Stimulated activated naive CD4-positive, alpha-beta T cell treated with Interleukin-2 at 50 U/mL for 16 hours (primary cell): ENCODE measurements around the gene FAM227B.
"Not testable (repeated sequence)": the region's sequence is repeated elsewhere in the genome, so short reads cannot be mapped to it uniquely, and the experiment has no call there.

Source experiments
- DNase-seq: peaks from one replicate; lab custom pipeline; 2025; lab: John Stamatoyannopoulos, UW

Gene FAM227B

GRCh38 chr15:49492830-49493229 lies 127.8 kb downstream of the FAM227B start:
- no peak for DNase-seq

DNA sequence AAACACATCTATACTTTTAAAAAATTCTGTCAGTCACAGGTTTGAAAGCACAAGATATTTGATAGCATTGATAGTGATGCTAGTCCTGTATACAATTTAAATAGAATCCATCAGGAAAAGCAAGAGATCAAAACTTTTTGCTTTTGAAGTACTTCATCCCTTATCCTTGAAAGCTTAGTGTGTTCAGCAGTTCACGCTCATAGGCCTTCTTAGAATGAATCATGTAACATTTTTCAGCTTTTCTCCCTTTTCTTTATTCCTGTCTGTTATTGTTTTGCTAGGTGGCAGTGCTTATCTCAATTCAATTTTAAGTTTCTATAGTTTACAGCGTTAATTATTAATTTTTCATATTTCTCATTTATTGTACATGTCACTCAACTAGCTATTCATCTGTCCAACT lies 128.5 kb downstream of the FAM227B start:
- DNase-seq = no peak

GRCh38 chr15:49490966-49491365 lies 129.7 kb downstream of the FAM227B start:
- no peak for DNase-seq

DNA sequence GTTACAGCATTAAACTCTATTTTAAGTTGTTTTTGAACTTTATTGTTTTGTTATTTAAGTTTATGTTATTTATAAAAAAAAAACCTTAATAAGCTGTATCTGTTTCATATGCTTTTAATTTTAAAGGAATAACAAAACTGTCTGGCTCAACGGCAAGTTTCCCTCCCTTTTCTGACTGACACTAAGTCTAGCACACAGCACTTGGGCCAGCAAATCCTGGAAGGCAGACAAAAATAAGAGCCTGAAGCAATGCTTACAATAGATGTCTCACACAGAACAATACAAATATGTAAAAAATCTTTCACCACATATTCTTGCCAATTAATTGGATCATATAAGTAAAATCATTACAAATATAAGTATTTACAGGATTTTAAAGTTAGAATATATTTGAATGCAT lies 135.2 kb downstream of the FAM227B start:
- DNase-seq = not testable (repeated sequence)

- DNase-seq = not testable (repeated sequence)
These were observed 141.6 kb downstream of the FAM227B start for GRCh38 chr15:49478982-49479381.

DNA sequence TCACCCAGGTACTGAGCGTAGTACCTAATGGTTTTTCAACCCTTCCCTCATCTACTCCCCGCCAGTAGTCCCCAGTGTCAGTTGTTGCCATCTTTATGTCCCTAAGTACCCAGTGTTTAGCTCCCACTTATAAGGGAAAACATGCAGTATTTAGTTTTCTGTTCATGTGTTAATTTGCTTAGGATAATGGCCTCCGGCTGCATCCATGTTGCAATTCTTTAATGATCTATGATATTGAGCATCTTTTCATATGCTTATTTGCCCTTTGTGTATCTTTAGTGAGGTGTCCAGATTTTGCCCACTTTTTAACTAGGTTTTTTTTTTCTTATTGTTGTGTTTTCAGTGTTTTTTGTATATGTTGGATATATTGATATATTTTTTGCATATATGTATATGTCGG lies 142.6 kb downstream of the FAM227B start:
- DNase-seq = not testable (repeated sequence)

DNA sequence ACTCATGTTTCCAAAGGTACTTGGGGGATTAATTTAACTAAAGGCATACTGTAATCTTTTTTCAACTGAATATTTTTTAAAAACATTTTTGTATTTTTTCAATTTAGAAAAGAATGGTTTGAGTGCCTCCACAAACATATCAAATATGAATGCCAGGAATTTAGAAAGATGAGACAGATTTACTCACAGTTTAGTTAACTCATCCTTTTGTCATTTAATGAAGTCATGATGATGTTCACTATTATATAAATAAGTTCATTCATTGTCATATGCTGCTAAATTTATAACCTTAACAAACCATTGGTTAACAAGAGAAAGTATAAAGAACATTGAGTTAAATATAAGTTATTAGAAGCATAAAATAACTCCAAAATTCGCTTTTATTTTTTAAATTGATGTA lies 147.6 kb downstream of the FAM227B start:
- DNase-seq = no peak

- DNase-seq = no peak
These were observed 148.3 kb downstream of the FAM227B start for GRCh38 chr15:49472338-49472737.

DNA sequence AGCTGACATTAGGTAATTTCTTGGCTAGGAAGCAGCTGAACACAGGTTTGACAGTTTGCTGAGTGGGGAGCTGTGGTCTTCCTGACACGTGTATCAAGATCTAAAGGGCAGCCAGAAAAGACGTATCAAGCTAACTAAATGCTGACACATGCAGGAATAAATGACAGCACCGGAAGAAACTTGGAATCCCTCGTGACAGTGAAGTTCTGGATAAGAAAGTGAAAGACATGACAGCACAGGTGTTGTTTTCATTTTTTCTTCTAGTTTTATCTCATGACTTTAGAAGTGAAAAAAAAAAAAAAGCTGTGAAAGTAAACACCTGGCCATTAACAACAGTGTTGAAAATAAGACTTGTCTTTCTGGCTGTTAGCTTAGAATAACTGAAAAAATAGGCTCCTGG lies 148.9 kb downstream of the FAM227B start:
- no peak for DNase-seq

GRCh38 chr15:49471248-49471647 lies 149.4 kb downstream of the FAM227B start:
- not testable (repeated sequence) for DNase-seq

DNA sequence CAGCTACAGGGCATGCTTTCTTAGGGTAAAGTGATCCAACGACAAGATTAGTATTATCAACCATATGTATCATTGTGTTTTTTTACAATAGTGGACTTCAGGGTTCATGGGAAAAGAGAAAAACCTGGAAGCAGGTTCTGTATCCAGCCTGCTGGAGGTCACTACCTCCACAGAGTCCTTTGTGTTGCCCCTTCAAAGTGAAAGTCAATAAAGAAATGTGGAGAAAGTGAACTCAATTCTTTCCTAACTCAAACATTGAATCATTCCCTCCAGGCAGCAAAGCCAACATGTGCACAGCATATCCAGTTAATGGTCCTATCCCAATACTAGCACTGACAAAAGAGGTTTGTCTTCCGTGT lies 152.2 kb downstream of the FAM227B start:
- DNase-seq = no peak

DNA sequence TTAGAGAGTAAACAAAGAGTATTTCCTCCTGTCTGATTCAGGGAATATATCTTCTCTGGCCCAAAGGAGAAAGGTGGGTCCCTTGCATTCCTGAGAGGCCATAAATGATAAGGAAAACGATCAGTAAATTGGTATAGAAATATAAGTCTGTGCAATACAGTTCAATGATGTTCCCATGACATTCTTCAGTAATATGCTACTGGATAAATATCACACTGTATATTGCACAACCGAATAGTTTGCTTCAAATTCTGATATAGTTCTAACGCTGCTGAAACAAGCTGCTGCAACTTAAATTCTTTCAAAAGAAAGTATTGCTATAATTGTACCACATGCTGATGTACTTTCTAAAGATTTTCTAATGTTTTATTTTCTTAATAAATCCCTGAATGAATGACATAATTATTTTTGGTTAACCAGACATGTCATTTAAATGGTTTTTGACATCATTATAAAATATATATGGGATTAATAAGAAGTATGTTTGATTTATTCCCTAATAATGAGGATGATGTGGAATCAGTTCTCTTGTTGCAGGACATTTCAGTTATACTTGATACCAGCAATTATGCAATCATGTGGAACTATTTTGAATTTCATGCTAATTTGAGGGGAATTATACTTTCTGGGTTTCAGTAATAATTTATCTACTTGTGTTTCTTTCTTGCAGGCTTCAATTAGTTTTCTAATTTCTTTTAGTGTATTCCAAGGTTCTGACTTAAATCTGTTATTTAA lies 152.7 kb downstream of the FAM227B start:
- no peak for DNase-seq

DNA sequence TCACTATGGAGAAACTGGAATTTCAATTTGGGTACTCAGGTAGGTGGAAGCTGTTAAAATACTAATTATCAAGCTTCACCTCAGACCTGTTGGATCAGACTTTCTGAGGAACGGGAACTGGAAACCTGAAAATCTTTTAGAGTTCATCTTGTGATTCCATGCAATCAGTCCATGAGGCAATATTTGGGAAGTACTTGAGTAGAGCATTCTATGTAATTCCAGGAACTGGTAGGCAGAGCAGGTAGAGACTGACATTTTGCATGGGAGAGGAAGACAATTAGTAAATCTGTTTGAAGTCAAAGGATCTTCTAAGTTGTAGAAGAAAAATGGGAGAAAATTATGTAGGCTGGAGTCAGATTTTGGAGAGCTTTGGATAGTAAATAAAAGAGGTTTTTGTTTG lies 154.5 kb downstream of the FAM227B start:
- DNase-seq = no peak

DNA sequence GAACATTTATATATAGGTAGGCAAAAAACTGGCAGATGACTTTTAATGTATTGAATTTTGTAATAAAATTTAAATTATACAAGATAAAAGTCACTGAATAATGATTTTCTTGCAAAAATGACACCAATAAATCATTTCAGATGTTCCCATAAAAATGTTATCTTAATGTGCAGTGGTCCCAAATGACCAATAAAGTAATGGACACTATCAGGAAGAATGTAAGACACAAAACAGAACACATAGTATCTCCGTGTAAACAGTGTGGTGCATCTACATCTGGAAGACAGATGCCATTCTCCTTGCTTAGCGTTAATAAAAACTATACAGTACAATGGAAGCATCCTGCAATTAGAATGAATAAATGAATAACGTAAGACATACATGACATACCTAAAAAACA lies 156.1 kb downstream of the FAM227B start:
- DNase-seq = no peak

DNA sequence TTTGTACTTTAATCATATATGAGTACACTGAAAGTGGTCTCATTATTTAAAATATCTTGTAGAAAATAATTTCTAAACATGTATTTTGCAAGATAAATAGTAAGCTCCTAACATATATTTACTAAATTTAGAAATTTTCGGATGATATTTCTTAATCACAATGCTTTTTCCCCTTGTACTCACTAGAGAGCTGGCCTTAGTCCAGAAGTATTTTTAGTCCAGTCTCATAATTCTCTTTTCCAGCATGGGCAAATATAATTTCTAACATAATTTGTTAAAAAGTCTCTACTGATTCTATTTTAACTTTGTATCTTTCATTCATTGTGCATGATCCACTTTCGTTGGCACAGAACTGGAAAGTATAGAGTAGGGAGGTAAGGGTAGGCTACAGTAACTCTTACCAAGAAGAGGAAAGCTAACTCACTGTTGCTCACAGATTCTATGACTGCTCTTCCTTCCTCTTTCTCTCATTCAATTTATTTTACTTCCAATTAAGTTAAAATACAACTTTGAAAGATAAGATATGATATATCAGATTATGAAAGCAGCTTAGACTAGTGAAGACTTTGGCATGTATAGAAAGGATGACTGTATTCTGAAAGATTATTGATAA lies 158.3 kb downstream of the FAM227B start:
- no peak for DNase-seq

GRCh38 chr15:49460411-49460941 lies 160.1 kb downstream of the FAM227B start:
- DNase-seq = no peak

DNA sequence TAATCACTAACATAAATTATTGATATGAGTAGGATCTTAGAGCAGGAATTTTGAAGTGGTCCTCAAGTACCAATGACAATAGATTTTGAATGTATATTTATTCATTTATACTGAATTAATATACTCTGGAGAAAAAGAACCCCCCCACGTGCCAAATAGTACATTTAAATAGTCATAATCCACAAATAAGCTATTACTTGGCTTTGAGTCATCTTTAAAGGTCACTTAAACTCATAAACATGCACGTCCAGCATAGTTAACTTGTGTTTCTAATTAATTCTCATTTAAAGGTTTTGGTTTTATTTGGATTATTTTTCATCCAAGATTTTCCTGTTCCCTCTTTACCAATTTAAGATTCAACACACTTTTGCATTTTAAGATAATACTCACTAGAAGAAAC lies 162.5 kb downstream of the FAM227B start:
- DNase-seq = no peak

- no peak for DNase-seq
These were observed 164.5 kb downstream of the FAM227B start for GRCh38 chr15:49456166-49456565.

GRCh38 chr15:49452595-49452994 lies 168.0 kb downstream of the FAM227B start:
- DNase-seq = no peak

- DNase-seq = no peak
These were observed 178.8 kb downstream of the FAM227B start for GRCh38 chr15:49441816-49442215.

GRCh38 chr15:49441356-49441755 lies 179.3 kb downstream of the FAM227B start:
- no peak for DNase-seq

DNA sequence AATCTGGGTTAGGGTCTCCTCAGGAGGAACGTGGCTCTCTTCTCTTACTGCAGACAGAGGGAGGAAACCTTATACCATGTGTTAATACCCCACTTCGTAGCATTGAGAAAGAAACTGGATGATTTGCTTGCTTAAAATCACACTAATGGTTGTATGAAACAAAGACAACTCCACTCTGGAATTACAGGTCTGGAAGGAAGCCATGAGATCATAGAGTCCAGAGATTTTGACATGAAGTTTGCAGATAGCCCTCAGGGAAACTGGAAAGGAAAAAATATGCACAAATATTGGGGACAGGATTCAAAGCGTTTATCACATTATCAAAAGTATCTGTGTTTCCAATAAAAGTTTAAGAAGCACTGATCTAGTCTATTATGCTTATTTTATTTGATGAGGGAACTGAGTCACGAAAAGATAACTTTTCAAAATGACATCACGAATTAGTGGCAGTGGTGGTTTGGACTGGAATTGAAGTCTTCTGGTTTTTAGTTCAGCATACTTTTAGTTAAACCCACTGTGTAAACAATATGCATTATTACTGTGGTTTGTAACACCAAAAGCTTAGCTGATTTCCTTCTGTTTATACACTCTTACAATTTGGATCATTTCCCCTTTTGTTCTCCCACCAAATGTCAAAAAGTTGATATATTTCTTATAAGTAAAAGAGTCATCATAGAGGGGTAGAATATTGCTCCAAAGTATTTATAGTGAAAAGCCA lies 180.8 kb downstream of the FAM227B start:
- no peak for DNase-seq
